Neural cell (in vitro differentiated cells): ENCODE results near the gene NTRK1.

Experiments used
- TAF1 ChIP-seq: IDR thresholded peaks from 2 replicates; pipeline ENCODE4 v1.6.1; 2012; ENCODE audit warnings: low read depth
- TF ChIP-seq, protein P1 (sequence below): fragments of 450-650 bp; IDR thresholded peaks from 2 replicates; pipeline ENCODE4 v1.5.1; 2014; ENCODE audit warnings: antibody characterized with exemption, mild to moderate bottlenecking, moderate library complexity; ENCODE audit not compliant: poor library complexity, severe bottlenecking

DNA sequence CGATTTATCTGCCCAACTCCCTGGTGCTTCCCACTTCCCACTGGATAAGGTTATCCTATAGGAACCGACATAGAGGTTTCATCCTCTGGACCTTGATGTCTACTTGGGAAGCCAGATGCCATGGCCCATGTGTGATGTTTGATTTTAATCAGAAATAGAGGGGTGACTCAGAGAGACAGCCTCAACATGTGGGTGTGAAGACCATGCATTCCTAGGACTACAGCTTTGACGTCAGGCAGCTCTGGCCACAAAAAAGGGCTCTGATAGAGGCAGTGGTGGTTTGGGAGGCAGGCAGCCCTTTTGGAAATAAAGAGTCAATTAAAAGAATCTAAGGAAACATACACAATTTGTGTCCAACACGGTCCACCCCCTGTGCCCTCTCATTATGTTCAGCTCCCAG lies 38.9 kb upstream of the NTRK1 start:
- TF ChIP-seq, protein P1, sequence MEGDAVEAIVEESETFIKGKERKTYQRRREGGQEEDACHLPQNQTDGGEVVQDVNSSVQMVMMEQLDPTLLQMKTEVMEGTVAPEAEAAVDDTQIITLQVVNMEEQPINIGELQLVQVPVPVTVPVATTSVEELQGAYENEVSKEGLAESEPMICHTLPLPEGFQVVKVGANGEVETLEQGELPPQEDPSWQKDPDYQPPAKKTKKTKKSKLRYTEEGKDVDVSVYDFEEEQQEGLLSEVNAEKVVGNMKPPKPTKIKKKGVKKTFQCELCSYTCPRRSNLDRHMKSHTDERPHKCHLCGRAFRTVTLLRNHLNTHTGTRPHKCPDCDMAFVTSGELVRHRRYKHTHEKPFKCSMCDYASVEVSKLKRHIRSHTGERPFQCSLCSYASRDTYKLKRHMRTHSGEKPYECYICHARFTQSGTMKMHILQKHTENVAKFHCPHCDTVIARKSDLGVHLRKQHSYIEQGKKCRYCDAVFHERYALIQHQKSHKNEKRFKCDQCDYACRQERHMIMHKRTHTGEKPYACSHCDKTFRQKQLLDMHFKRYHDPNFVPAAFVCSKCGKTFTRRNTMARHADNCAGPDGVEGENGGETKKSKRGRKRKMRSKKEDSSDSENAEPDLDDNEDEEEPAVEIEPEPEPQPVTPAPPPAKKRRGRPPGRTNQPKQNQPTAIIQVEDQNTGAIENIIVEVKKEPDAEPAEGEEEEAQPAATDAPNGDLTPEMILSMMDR: no peak
- TF ChIP-seq TAF1: no peak
